KOPT-K1 (cell line): ENCODE results near the gene ABCA5.
"Not testable (repeated sequence)": the region's sequence is repeated elsewhere in the genome, so short reads cannot be mapped to it uniquely, and the experiment has no call there.

ENCODE experiments used
- H3K27ac ChIP-seq: fragments of 200-600 bp; sonication (generic); 2 replicates; pipeline ENCODE4 v1.5.1; 2016; ENCODE audit warnings: antibody characterized with exemption, mild to moderate bottlenecking, low read depth, low read length; ENCODE audit not compliant: poor library complexity, severe bottlenecking
- H3K36me3 ChIP-seq: fragments of 200-600 bp; sonication (generic); 2 replicates; pipeline ENCODE4 v1.5.1; 2017; ENCODE audit warnings: antibody characterized with exemption, mild to moderate bottlenecking, low read length, moderate library complexity; ENCODE audit not compliant: insufficient read depth
- H3K9me3 ChIP-seq: fragments of 200-600 bp; sonication (generic); 2 replicates; pipeline ENCODE4 v1.5.1; 2017; ENCODE audit warnings: antibody characterized with exemption, low read length, mild to moderate bottlenecking; ENCODE audit not compliant: insufficient read depth, poor library complexity, severe bottlenecking

Gene ABCA5

DNA sequence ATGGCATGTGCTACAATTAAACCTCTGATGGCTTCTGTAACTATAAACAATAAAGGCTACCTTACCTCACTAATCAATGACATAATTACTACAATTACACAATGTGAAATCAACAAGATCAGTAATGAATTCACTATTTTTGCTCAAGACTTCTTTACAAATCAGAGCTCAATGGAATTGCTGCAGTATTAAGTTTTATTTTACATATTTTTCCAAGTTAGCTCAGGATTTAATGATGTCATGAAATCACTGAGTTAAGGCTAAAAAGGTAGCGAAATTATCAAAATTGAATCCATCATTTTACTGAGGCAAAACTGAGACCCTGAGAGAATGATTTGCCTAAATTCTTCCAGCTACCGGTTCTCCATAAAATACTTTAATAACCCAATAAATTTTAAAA lies 21.8 kb downstream of the ABCA5 start:
- Histone ChIP-seq H3K9me3 (no peaks in the 10 kb centered on the region), H3K36me3 (no peaks in the 10 kb centered on the region), H3K27ac (no peak overlapping the region)

DNA sequence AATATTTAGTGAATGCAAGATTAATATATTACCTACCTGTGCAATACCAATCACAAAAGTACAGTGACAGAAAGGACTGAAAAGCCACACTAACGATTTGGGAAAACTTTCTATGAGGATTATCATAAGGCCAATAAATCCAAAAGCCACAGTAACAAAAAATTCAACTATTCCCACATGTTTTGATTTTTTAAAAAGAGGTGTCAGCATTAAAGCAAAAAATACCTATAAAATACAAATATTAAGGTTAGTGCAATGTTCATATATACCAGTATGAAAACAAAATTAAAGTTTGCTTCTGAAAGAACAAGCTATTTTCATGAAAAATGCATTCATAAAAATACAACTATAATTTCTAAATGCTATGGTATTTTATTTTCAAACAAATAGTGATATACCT lies 24.3 kb downstream of the ABCA5 start:
- no peaks in the 10 kb centered on the region for H3K9me3 ChIP-seq
- no peak overlapping the region for H3K27ac ChIP-seq
- H3K36me3 ChIP-seq = no peaks in the 10 kb centered on the region

DNA sequence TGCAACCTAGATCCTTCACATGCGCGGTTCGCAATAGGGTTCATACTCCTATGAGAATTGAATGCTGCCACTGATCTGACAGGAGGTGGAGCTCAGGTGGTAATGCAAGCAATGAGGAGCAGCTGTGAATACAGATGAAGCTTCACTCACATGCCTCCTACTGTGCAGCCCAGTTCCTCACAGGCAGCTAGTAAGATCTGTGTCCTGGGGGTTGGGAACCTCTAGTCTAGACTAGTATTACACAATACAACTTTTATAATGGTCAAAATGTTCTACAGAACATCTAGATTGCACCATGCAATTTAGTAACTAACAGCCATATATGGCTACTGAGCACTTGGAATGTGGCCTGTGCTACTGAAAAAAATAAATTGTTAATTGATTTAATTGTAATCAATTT lies 26.7 kb downstream of the ABCA5 start:
- no peaks in the 10 kb centered on the region for H3K36me3 ChIP-seq
- H3K9me3 ChIP-seq = no peaks in the 10 kb centered on the region
- H3K27ac ChIP-seq = no peak overlapping the region

DNA sequence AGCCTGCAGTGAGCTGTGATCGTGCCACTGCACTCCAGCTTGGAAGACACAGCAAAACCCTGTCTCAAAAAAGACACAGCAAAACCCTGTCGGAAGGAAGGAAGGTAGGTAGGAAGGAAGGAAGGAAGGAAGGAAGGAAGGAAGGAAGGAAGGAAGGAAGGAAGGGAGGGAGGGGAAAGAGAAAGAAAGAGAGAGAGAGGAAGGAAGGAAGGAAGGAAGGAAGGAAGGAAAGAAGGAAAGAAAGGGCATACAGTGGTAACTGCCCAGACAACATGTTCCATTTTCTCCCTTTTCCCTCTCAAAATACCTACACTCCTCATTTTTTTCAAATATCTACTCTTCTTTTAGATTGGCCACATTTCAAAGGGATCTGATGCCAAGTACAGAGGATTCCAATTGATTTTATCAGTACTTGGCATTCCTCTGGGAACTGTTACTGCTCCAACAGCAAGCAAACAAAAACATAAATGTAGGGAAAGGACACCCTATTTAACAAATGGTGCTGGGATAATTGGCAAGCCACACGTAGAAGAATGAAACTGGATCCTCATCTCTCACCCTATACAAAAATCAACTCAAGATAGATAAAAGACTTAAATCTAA lies 28.7 kb downstream of the ABCA5 start:
- H3K27ac ChIP-seq, H3K9me3 ChIP-seq, H3K36me3 ChIP-seq: not testable (repeated sequence)

DNA sequence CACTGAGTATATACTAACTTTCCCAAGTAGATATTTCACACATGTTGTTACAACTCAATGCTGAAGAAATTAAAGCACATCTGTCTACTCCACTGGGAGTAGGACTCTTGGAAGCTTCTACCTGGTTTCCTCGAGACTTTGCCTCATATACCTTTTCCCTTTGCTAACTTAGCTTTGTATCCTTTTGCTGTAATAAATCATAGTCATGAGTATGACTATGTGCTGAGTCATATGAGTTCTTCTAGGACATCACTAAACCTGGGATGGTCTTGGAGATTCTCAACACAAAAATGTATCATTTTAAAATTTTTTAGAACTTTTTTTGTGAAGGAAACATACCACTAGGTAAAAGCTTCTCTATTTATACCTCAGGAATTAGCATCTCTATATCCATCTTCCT lies 39.8 kb downstream of the ABCA5 start:
- Histone ChIP-seq H3K36me3 (no peaks in the 10 kb centered on the region), H3K27ac (no peak overlapping the region), H3K9me3 (no peaks in the 10 kb centered on the region)

DNA sequence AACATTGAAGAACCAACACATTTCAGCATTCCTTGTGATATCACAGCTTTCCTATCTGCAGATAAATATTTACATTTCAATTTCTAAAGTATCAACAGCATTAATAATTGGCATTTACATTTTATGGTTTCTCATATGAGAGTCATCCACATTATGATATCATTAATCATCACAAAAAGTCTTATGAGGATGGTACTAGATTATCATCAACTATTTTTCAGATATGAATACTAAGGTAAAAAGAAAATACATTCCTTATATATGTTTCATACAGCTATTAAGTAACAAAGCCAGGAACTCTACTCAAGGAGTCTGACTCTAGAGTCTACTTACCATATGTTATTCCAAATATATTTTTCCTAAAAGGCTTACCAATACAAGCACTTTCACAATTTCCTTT lies 40.7 kb downstream of the ABCA5 start:
- Histone ChIP-seq H3K9me3 (no peaks in the 10 kb centered on the region), H3K36me3 (no peaks in the 10 kb centered on the region), H3K27ac (no peak overlapping the region)

DNA sequence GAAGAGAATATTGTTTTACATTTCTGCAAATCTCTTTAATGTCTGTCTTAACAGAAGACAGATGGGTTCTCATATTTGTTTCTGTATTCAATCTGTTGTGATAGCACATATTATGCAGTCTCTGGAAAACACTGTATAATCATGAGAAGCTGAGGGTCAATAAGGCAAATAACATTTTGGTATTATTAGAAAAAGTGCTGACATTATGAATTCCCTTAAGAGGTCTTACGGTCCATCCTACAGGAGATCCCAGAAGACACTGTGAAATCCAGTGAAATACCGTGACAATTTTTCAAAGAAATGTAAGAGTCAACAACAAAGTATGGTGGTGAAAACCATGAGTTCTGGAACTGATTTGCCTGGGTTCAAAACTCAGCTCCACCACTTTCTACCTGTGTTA lies 42.3 kb downstream of the ABCA5 start:
- no peaks in the 10 kb centered on the region for H3K36me3 ChIP-seq
- H3K9me3 ChIP-seq = no peaks in the 10 kb centered on the region
- H3K27ac ChIP-seq = no peak overlapping the region

DNA sequence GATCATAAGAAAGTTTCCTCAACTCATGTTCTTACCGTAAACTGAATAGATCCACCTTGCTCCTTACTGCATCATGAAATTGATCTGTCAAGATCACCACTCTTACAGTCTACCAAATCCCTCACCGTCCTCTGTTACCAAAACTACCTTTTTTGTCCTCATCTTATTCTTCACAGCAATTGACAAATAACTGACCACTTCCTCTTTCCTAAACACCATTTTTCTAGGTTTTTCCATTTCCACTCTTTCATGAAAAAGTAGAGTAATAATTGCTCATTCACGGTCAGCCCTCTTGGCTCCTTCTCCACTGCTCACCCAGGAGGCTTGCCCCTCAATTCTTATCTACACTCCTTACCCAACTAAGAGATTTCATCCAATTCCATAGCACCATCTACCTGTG lies 44.9 kb downstream of the ABCA5 start:
- Histone ChIP-seq H3K9me3 (no peaks in the 10 kb centered on the region), H3K36me3 (no peaks in the 10 kb centered on the region), H3K27ac (no peak overlapping the region)

DNA sequence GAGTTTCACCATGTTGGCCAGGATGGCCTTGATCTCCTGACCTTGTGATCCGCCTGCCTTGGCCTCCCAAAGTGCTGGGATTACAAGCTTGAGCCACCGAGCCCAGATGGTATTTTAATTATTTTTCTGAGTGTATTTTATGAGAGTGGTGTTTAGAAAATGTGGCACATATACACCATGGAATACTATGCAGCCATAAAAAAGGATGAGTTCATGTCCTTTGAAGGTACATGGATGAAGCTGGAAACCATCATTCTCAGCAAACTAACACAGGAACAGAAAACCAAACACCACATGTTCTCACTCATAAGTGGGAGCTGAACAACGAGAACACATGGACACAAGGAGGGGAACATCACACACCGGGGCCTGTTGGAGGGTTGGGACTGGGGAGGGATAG lies 50.7 kb downstream of the ABCA5 start:
- H3K36me3 ChIP-seq, H3K9me3 ChIP-seq, H3K27ac ChIP-seq: not testable (repeated sequence)

DNA sequence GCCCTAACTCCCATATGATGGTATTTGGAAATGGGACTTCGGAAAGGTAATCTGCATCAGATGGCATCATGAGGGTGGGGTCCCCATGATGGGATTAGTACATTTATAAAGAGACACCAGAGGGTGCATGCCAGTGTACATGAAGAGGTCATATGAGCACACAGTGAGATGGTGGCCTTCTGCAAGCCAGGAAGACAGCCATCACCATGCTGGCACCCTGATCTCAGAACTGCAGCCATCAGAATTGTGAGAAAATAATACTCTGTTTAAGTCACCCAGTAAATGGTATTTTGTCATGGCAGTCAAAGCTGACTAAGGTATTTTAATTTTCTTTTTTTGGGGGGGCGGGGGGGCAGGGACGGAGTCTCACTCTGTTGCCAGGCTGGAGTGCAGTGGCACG lies 51.2 kb downstream of the ABCA5 start:
- Histone ChIP-seq H3K27ac (no peak overlapping the region), H3K9me3 (no peaks in the 10 kb centered on the region)

DNA sequence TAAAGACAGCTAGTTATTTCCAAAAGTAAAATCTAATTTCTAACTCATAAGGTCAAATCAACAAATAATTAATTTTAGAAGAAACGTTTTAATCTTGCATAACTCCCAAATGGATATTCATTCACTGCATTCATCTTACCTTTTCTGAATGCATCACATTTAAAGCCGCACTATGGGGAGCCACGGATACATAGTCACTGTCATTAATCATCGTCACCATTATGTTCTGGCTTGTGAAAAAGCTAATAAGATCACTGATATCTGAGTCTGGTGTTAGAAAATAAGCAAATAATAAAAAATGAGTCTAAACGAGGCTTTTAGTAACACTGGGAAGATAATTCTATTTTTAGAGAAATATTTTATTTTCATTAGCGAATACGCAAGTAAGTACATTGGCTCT lies 55.9 kb downstream of the ABCA5 start:
- no peaks in the 10 kb centered on the region for H3K9me3 ChIP-seq
- H3K36me3 ChIP-seq = no peaks in the 10 kb centered on the region
- H3K27ac ChIP-seq = no peak overlapping the region

More for the DNA sequence above, 51.2 kb downstream of the ABCA5 start:
- no peaks in the 10 kb centered on the region for H3K36me3 ChIP-seq

DNA sequence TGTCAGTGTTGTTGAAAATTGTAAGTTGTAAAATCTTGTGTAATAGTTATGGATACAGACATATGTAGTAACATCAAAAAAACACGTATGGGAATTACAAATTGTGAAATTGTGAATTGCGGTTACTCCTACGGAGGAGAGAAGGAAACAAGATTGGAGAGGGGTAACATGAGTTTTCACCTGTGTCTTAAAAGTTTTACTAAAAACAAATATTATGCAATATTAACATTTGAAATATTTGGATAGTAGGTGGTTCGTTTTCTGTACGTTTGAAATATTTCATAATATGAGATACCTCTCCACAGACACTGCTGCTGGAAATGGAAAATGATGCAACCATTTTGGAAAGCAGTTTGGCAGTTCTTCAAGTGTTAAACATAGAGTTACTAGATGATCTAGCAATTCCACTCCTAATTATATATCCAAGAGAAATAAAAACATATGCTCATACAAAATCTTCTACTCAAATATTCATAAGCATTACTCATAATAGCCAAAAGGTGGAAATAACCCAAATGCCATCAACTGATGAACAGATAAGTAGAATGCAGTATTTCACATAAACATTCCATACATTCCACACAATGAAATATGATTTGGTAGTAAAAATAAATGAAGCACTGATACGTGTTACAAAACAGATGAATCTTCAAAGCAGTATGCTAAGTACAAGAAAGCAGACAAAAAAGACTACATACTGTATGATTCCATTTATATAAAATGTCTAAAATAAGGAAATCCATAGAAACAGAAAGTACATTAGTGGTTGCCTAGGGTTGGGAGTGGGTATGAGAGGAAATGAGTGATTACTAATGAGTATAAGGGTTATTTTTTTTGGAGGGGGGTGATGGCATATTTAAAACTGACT lies 57.6 kb downstream of the ABCA5 start:
- Histone ChIP-seq H3K9me3 (no peaks in the 10 kb centered on the region), H3K36me3 (no peaks in the 10 kb centered on the region), H3K27ac (no peak overlapping the region)

DNA sequence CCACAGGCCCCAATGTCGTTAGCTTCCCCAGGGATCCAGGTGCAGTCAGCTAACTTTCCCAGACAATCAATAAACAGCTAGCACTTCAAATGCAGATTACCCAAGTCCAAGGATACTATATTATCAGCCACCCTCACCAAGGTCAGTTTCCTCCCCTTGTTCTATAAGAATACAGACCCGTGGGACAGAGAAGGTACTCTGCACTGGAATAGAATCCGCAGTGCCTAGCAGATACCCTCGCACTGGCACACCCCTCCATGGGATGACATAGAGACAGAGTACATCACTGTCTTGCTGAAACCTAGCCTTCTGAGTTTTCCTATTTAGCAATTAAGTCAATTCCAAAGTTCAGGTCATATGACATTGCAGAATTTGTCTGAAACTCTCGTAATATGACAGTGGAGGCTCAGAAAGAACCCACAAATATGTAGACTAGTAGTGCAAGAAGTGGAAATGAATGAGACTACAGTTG lies 58.4 kb downstream of the ABCA5 start:
- Histone ChIP-seq H3K9me3 (no peaks in the 10 kb centered on the region), H3K27ac (no peak overlapping the region), H3K36me3 (no peaks in the 10 kb centered on the region)

DNA sequence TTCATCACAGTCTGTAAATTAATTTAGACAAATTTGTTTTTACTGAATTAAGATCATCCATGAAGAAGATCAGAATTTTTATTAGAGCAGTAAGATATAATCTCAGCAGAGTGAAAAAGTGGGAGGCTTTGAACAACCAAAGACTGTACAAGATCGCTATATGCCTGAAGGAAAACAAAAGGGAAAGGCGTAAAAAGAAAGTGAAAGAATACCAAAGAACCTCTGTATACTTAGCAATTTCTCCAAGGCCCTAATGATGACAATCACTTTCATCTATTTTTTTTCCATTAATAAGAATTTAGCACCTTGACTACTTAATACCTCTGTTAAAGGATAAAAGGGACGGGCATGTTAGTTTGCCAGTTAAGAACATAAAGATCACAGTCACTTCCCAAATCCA lies 59.7 kb downstream of the ABCA5 start:
- Histone ChIP-seq H3K36me3 (no peaks in the 10 kb centered on the region), H3K27ac (no peak overlapping the region), H3K9me3 (no peaks in the 10 kb centered on the region)

DNA sequence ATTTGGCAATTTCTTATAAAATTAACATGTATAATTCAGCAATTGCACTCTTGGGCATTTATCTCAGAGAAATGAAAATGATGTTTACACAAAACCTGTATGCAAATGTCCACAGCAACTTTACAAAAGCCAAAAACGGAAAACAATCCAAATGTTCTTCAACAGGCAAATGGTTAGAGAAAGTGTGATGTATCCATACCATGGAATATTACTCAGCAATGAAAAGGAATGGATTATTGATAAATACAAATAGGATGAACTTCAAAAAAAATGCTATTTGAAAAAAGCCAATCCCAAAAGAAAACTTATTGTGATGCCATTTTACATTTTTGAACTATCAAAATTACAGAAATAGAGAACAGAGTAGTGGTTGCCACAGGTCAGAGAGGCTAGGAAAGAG lies 61.1 kb downstream of the ABCA5 start:
- H3K36me3 ChIP-seq = no peaks in the 10 kb centered on the region
- H3K27ac ChIP-seq = no peak overlapping the region
- no peaks in the 10 kb centered on the region for H3K9me3 ChIP-seq

DNA sequence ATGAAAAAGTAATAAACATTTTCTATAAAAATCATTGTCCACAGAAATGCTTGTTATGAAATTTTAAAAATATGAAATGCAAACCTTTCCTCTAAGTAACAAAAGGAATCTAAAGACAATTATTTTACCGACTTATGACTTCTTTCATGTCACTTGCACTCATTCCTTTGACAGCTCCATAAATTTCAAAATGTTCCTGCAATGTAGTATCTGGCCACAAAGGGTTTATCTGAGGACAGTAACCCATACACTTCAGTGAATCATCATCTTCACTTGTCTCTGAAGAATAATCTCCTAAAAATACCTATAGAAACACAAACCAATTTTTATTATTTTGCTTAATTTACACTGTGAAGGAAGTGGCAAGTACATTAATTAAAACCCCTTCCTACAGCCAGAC lies 72.7 kb downstream of the ABCA5 start:
- no peak overlapping the region for H3K27ac ChIP-seq
- H3K9me3 ChIP-seq = no peaks in the 10 kb centered on the region
- no peaks in the 10 kb centered on the region for H3K36me3 ChIP-seq
